GM19395 (cell line): ENCODE results near the gene STAT5A.
"Not testable (repeated sequence)": the region's sequence is repeated elsewhere in the genome, so short reads cannot be mapped to it uniquely, and the experiment has no call there.

ENCODE experiments used
- ATAC-seq: cut with Tn5 transposase; IDR thresholded peaks from one replicate; pipeline ENCODE4 v1.9.1; 2021; ENCODE audit warnings: mild to moderate bottlenecking, moderate library complexity; ENCODE audit not compliant: unreplicated experiment

The STAT5A gene

GRCh38 chr17:42287977-42288802 lies at the start of gene STAT5A:
Gene STAT5A, plus strand, starts transcription at chr17:42288498. Its CDS starts 914 bp downstream, at chr17:42289412.
- no peak for ATAC-seq

GRCh38 chr17:42239576-42239975 lies 48.7 kb upstream of the STAT5A start:
- ATAC-seq, result not testable (repeated sequence)

GRCh38 chr17:42240201-42240600 lies 48.1 kb upstream of the STAT5A start:
- ATAC-seq, result no peak

- not testable (repeated sequence) for ATAC-seq
These were observed 47.4 kb upstream of the STAT5A start for GRCh38 chr17:42240863-42241262.

GRCh38 chr17:42241871-42242270 lies 46.4 kb upstream of the STAT5A start:
- ATAC-seq, result no peak

- no peak for ATAC-seq
These were observed 44.8 kb upstream of the STAT5A start for GRCh38 chr17:42243493-42243982.

- not testable (repeated sequence) for ATAC-seq
These were observed 44.2 kb upstream of the STAT5A start for GRCh38 chr17:42244116-42244515.

GRCh38 chr17:42245183-42245582 lies 43.1 kb upstream of the STAT5A start:
- not testable (repeated sequence) for ATAC-seq

- ATAC-seq, result no peak
These were observed 41.8 kb upstream of the STAT5A start for GRCh38 chr17:42246515-42246914.

- no peak for ATAC-seq
These were observed 40.6 kb upstream of the STAT5A start for GRCh38 chr17:42247734-42248133.

GRCh38 chr17:42248351-42249179 lies 39.7 kb upstream of the STAT5A start:
- ATAC-seq, result peak; percentile 88

- no peak for ATAC-seq
These were observed 38.4 kb upstream of the STAT5A start for GRCh38 chr17:42249681-42250446.

GRCh38 chr17:42251115-42251514 lies 37.2 kb upstream of the STAT5A start:
- ATAC-seq, result no peak

- ATAC-seq, result no peak
These were observed 35.4 kb upstream of the STAT5A start for GRCh38 chr17:42252597-42253550.

GRCh38 chr17:42253578-42253977 lies 34.7 kb upstream of the STAT5A start:
- no peak for ATAC-seq

GRCh38 chr17:42255445-42255844 lies 32.9 kb upstream of the STAT5A start:
- no peak for ATAC-seq

GRCh38 chr17:42260318-42260717 lies 28.0 kb upstream of the STAT5A start:
- no peak for ATAC-seq

GRCh38 chr17:42264366-42264765 lies 23.9 kb upstream of the STAT5A start:
- ATAC-seq, result not testable (repeated sequence)

- ATAC-seq, result no peak
These were observed 21.8 kb upstream of the STAT5A start for GRCh38 chr17:42266462-42266861.
